Fibroblast of lung (primary cell): Measurements from ENCODE around the gene DMXL1.

ENCODE experiments used
- EZH2 ChIP-seq: IDR thresholded peaks from 2 replicates; pipeline ENCODE4 v1.5.1; 2012; ENCODE audit warnings: low read length, control low read depth, mild to moderate bottlenecking; ENCODE audit errors: missing control alignments
- TF ChIP-seq, protein P1 (sequence below), 2 donors: IDR thresholded peaks in 1 of 2; conservative IDR thresholded peaks in 1 of 2; 1 replicate in 1 of 2; 2 replicates in 1 of 2; pipeline ENCODE4 v1.5.1; 2011 to 2012; ENCODE audit warnings: low read length in 2 of 2, control low read depth in 1 of 2, inconsistent platforms in 1 of 2, low read depth in 1 of 2, mild to moderate bottlenecking in 1 of 2

DNA sequence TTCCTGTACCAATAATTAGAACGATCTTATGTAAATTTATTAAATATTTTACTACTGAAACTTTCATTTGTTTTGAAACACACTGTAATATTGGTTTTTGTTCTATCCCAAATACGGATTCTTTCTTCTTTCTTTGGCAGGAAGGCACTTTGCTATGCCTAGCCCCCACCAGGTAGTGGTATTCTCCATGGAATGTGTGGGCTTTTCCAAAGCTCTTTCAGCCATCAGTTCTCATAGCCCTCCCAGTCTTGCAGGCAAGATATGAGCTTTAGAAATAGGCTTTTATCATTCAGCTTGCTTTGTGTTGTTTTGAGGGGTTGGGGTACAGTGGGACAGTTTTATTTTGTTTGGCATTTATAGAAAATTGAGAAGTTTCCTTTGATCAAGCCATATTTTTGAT, 107.5 kb downstream of the DMXL1 start:
- TF ChIP-seq, protein P1, sequence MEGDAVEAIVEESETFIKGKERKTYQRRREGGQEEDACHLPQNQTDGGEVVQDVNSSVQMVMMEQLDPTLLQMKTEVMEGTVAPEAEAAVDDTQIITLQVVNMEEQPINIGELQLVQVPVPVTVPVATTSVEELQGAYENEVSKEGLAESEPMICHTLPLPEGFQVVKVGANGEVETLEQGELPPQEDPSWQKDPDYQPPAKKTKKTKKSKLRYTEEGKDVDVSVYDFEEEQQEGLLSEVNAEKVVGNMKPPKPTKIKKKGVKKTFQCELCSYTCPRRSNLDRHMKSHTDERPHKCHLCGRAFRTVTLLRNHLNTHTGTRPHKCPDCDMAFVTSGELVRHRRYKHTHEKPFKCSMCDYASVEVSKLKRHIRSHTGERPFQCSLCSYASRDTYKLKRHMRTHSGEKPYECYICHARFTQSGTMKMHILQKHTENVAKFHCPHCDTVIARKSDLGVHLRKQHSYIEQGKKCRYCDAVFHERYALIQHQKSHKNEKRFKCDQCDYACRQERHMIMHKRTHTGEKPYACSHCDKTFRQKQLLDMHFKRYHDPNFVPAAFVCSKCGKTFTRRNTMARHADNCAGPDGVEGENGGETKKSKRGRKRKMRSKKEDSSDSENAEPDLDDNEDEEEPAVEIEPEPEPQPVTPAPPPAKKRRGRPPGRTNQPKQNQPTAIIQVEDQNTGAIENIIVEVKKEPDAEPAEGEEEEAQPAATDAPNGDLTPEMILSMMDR (conservative IDR thresholded peaks at IDR 0.05 in 1 of 2, IDR thresholded peaks at IDR 0.05 in 1 of 2; ENCODE audit: low read depth in 1 of 2, low read length in 2 of 2), result no peak
- no peak for TF ChIP-seq EZH2
